Bronchial epithelial cell (primary cell): ENCODE measurements around the gene CD40LG. TPM values are rescaled to one million over a fixed set of nuclear protein-coding genes. Genes with fewer than 3 reads are reported as not detected.
A peak's percentile ranks its signal among the peaks of the same experiment; 100 is the strongest.

Source experiments
- DNase-seq: peaks from one replicate; pipeline ENCODE4 v3.0.0-alpha.2; 2010; ENCODE audit warnings: low read depth
- FAIRE-seq: peaks from 2 replicates; lab custom pipeline; 2011; peaks lifted over from hg19 to GRCh38; lab: Jason Lieb, UNC
- H3K27me3 ChIP-seq: 2 replicates; pipeline ENCODE4 v1.5.1; 2011; ENCODE audit warnings: low read length; ENCODE audit not compliant: control insufficient read depth, insufficient read depth
- H3K36me3 ChIP-seq: 2 replicates; pipeline ENCODE4 v1.5.1; 2011; ENCODE audit warnings: low read length; ENCODE audit not compliant: control insufficient read depth, insufficient read depth
- H3K4me3 ChIP-seq: 2 replicates; pipeline ENCODE4 v1.5.1; 2011; ENCODE audit warnings: mild to moderate bottlenecking, low read depth, low read length, control low read depth
- total RNA-seq: library from RNA; depleted of rRNA; stranded (reverse); fragments of >200 nt; gene quantifications from 2 replicates; pipeline ENCODE4 v1.2.1, GENCODE V29; 2014
- TF ChIP-seq, protein P1 (sequence below): IDR thresholded peaks from 2 replicates; pipeline ENCODE4 v1.5.1; 2011; ENCODE audit warnings: mild to moderate bottlenecking, moderate library complexity, low read length, control low read depth, inconsistent platforms; ENCODE audit not compliant: insufficient read depth, severe bottlenecking

CD40LG gene
- total RNA-seq, 1 donor from 2014 or later, result not detected

DNA sequence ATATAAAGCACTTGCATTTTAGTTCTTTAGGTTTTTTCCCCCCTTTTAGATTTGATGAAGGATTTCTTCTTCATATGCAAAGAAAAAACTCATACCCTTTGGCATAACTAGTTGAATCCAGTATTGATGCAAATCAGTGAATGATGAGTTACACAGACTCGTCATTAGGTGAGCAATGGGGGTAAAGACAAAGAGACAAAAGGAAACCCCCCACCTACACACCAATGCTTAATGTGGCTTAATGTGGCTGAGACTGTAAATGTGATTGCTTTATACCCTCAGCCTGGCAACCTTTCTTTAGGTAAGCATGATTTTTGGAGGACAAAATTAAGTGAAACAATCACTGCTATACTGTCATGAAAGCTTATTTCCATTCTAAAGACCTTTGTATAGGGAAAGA is 39.5 kb downstream of the CD40LG start:
- no peaks in the 10 kb centered on the region for H3K27me3 ChIP-seq
- no peak overlapping the region for H3K4me3 ChIP-seq
- FAIRE-seq (no peak), DNase-seq (no peak)
- no peaks in the 10 kb centered on the region for H3K36me3 ChIP-seq
- TF ChIP-seq, protein P1, sequence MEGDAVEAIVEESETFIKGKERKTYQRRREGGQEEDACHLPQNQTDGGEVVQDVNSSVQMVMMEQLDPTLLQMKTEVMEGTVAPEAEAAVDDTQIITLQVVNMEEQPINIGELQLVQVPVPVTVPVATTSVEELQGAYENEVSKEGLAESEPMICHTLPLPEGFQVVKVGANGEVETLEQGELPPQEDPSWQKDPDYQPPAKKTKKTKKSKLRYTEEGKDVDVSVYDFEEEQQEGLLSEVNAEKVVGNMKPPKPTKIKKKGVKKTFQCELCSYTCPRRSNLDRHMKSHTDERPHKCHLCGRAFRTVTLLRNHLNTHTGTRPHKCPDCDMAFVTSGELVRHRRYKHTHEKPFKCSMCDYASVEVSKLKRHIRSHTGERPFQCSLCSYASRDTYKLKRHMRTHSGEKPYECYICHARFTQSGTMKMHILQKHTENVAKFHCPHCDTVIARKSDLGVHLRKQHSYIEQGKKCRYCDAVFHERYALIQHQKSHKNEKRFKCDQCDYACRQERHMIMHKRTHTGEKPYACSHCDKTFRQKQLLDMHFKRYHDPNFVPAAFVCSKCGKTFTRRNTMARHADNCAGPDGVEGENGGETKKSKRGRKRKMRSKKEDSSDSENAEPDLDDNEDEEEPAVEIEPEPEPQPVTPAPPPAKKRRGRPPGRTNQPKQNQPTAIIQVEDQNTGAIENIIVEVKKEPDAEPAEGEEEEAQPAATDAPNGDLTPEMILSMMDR, result no peak

DNA sequence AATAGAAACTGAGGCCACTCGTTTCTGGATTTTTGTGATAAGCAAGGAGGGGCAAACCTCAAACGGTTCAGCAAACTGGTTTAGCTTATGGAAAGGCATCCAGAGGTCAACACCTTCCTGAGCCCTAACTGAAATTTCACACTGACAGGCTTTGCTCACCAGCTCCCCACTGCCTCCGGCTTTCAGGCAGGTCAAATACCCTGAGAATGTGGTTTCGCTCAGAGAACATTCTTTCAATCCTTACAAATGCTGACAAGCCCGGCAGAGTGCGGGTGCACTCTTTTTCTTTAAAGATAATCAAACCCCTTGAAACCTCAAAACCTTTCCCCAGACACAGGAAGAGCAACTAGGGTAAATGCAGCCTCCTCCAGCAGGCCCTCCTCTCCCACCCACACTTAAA is 41.5 kb downstream of the CD40LG start:
- Histone ChIP-seq H3K4me3 (no peak overlapping the region), H3K36me3 (no peaks in the 10 kb centered on the region), H3K27me3 (no peaks in the 10 kb centered on the region)
- DNase-seq (peak; percentile 10), FAIRE-seq (no peak)
- TF ChIP-seq, protein P1, result no peak

DNA sequence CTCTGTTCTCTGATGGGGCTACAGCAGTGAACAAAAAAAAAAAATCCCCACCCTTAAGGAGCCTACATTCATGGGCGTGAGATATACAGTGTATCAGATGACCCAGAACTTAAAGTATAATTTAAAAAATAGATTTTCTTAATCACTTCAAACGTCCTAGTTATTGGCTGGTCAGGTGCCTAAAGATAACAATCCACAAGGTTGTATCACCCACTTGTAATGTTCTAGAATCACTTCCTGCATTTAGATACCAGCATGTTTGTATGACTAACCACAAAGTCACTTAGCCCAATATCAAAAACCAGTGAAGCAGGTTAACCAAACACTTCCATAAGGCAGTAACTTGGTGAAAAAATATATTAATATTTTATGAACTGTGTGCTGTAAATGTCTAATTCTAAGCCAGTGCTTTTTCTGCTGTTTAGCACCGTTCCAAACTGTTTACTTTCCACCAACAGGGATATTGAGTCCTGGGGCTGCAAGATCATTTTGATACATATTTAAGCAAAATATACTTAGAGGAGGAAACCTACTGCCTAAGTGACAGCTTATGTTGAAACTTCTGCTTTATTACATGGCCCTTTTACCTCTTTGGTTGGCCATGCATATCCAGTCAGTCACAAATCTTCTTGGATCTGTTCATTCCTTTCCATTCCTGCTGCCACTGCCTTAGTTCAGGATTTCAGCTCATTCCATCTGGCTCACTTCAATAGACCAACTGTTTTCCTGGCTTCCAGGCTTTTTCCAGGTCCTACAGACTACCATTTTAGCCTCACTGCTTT is 43.3 kb downstream of the CD40LG start:
- TF ChIP-seq, protein P1, result no peak
- FAIRE-seq, result no peak
- DNase-seq, result peak; percentile 74
- Histone ChIP-seq H3K36me3 (no peaks in the 10 kb centered on the region), H3K27me3 (no peaks in the 10 kb centered on the region), H3K4me3 (no peak overlapping the region)

DNA sequence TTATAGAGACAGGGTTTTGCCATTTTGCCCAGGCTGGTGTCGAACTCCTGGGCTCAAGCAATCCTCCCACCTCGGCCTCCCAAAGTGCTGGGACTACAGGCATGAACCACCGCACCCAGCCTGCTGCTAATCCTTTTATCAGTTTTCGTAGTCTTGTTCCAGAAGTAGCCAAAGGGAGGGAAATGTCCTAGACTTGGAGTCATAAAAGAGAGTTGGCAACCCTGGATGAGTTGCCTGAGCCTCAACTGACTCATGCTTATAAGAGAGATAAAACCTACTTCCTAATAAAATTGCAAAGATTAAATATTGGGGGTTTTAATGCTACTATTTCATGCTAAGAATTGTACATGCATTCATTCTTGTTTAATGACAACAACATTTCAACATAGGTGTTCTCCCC is 44.3 kb downstream of the CD40LG start:
- TF ChIP-seq, protein P1, result no peak
- no peak for FAIRE-seq
- no peaks in the 10 kb centered on the region for H3K36me3 ChIP-seq

DNA sequence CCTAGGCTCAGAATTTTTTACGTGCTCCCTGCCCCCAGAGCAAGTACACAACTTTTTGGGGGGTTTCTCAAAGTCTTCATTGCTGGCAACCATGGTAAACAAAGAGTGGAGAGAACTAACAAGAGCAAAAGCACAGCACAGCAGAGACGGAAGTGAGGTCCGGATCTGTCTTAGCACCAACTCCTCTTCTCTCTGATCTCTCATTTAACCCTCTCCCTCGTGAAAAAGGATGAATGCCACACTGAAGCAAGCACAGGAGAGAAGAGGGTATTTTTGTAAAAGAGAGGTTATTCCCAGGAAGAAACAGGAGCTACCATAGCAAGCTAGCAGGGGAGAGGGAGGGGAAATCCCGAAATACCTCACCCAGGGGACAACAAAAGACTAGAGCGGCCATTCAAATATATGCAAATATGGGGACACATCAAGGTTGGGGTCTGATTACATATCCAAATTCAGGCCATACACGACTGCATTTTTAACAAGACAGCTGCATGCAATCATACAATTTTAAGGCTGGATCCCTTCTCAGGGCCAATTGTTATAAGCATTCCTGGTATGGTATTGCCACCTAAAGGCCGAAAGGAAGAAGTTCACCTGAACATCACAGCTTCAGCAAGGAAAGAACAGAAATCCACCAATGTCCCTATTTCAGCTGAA is 46.6 kb downstream of the CD40LG start:
- Histone ChIP-seq H3K4me3 (no peak overlapping the region), H3K36me3 (no peaks in the 10 kb centered on the region), H3K27me3 (no peaks in the 10 kb centered on the region)
- TF ChIP-seq, protein P1, result peak; percentile 55
- FAIRE-seq, result no peak
- peak; percentile 30 for DNase-seq

More for the DNA sequence above, 44.3 kb downstream of the CD40LG start:
- Histone ChIP-seq H3K27me3 (no peaks in the 10 kb centered on the region), H3K4me3 (no peak overlapping the region)
- DNase-seq, result peak; percentile 4
